ENCODE results near the gene POLD3.

DNA sequence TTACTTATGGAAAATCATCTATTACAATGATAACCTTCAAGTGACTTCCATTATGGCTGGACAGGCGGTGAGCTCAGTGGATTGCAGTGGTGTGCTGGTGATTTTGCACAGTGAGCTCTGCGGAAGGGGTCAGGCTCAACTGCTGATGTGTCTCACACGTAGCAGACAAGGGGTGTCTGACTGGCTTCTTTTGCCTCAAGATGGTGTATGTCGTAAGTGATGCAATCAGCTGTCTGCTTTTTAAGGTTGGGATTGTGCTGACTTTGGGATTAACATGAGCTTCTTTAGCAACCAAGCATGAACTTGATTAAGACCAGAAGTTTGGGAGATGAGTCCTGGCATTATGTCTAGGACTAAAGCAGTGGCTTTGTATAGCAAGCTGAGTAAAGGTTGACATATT, 49.5 kb downstream of the POLD3 start:
- TF ChIP-seq, protein P1, sequence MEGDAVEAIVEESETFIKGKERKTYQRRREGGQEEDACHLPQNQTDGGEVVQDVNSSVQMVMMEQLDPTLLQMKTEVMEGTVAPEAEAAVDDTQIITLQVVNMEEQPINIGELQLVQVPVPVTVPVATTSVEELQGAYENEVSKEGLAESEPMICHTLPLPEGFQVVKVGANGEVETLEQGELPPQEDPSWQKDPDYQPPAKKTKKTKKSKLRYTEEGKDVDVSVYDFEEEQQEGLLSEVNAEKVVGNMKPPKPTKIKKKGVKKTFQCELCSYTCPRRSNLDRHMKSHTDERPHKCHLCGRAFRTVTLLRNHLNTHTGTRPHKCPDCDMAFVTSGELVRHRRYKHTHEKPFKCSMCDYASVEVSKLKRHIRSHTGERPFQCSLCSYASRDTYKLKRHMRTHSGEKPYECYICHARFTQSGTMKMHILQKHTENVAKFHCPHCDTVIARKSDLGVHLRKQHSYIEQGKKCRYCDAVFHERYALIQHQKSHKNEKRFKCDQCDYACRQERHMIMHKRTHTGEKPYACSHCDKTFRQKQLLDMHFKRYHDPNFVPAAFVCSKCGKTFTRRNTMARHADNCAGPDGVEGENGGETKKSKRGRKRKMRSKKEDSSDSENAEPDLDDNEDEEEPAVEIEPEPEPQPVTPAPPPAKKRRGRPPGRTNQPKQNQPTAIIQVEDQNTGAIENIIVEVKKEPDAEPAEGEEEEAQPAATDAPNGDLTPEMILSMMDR (IDR thresholded peaks at IDR 0.05), result no peak
- no peak for TF ChIP-seq EZH2 (IDR thresholded peaks at IDR 0.05; ENCODE audit: borderline replicate concordance, insufficient read depth, low read depth, low read length, poor library complexity, severe bottlenecking)

All from B cell (primary cell).